ENCODE results near the gene MAP1LC3A. TPM values are rescaled to one million over a fixed set of nuclear protein-coding genes. Genes with fewer than 3 reads are reported as not detected.

MAP1LC3A gene
- total and polyA plus RNA-seq, 2 donors (not counting 3 experiments of a cell fraction or from before 2014, with no cell fraction given): 32.1 to 39.8 TPM

- intact Hi-C loops (cut with micrococcal nuclease) (no loop called here), dilution Hi-C loops (cut with MboI; ENCODE audit: extremely low pct_ligation_motif_present, low sequenced_read_pairs) (no loop called here)
- peak; percentile 32 for DNase-seq (ENCODE audit: low read depth, low spot score)
- Histone ChIP-seq H3K4me3 (replicated peaks in 1 of 3; ENCODE audit: insufficient read depth in 1 of 3, low read depth in 1 of 3, low read length in 3 of 3) (no peak overlapping the region), H3K9me3 (replicated peaks; ENCODE audit: control insufficient read depth, insufficient read depth, low read length) (no peaks in the 10 kb centered on the region), H2AFZ (ENCODE audit: low read depth, low read length) (no peak overlapping the region), H3K79me2 (ENCODE audit: control insufficient read depth, insufficient read depth, low read length) (peaks cover 2% of the 10 kb centered on the region), H3K27me3 (ENCODE audit: control insufficient read depth in 2 of 2, insufficient read depth in 2 of 2, low read length in 2 of 2) (no peaks in the 10 kb centered on the region), H3K36me3 (ENCODE audit: control insufficient read depth in 2 of 2, extremely low read depth in 1 of 2, insufficient read depth in 2 of 2, low read length in 2 of 2) (peaks cover 15 to 49% of the 10 kb centered on the region in 2 experiments), H3K4me1 (ENCODE audit: control insufficient read depth, extremely low read depth, insufficient read depth, low read length) (no peaks in the 10 kb centered on the region), H3K9me1 (replicated peaks; ENCODE audit: control insufficient read depth, extremely low read depth, insufficient read depth, low read length) (no peaks in the 10 kb centered on the region), H3K9ac (replicated peaks; ENCODE audit: extremely low read depth, insufficient read depth, low read length) (no peak overlapping the region), H3K27ac (ENCODE audit: insufficient read depth, low read depth, low read length) (no peak overlapping the region), H4K20me1 (replicated peaks; ENCODE audit: control insufficient read depth, extremely low read depth, insufficient read depth, low read length) (no peaks in the 10 kb centered on the region), H3K4me2 (ENCODE audit: insufficient read depth, low read length) (no peak overlapping the region)
- ChIA-PET CTCF (interaction anchor here (0.5 to 5.6 kb wide), 14 partner anchors 20 to 346 kb away, joined by 3 to 53 read pairs (median 4); partner anchors contain the start of genes DYNLRB1 and MAP1LC3A), POLR2A (interaction anchor here (0.7 kb wide), 1 partner anchor 21 kb away, joined by 3 read pairs; the partner anchor contains the start of gene DYNLRB1)
- no peak for FAIRE-seq
- no TSS peak for BruUV-seq (replicated peaks)
- TF ChIP-seq GATA2 (IDR thresholded peaks at IDR 0.05; ENCODE audit: insufficient read depth, insufficient read length, low read depth, low read length) (no peak), JUN (IDR thresholded peaks at IDR 0.05; ENCODE audit: borderline replicate concordance, insufficient read depth, insufficient read length, low read depth) (no peak), CTCF (IDR thresholded peaks at IDR 0.05; ENCODE audit: extremely low read depth in 1 of 2, insufficient read depth in 1 of 2, low read depth in 1 of 2, low read length in 2 of 2) (peak; percentile 43 to 57)
Observed at GRCh38 chr20:34536798-34537394, 21.6 kb upstream of the MAP1LC3A start.

- ChIA-PET POLR2A (no interaction called here), CTCF (interaction anchor here (0.5 to 5.6 kb wide), 17 partner anchors 10 to 347 kb away, joined by 3 to 53 read pairs (median 4); partner anchors contain the start of genes DYNLRB1 and MAP1LC3A)
- Histone ChIP-seq H3K36me3 (ENCODE audit: control insufficient read depth in 2 of 2, extremely low read depth in 1 of 2, insufficient read depth in 2 of 2, low read length in 2 of 2) (peaks cover 15 to 47% of the 10 kb centered on the region in 2 experiments), H3K27me3 (ENCODE audit: control insufficient read depth in 2 of 2, insufficient read depth in 2 of 2, low read length in 2 of 2) (no peaks in the 10 kb centered on the region), H4K20me1 (replicated peaks; ENCODE audit: control insufficient read depth, extremely low read depth, insufficient read depth, low read length) (no peaks in the 10 kb centered on the region), H2AFZ (ENCODE audit: low read depth, low read length) (no peak overlapping the region), H3K4me2 (ENCODE audit: insufficient read depth, low read length) (no peak overlapping the region), H3K79me2 (ENCODE audit: control insufficient read depth, insufficient read depth, low read length) (peaks cover 2% of the 10 kb centered on the region), H3K27ac (ENCODE audit: insufficient read depth, low read depth, low read length) (no peak overlapping the region), H3K4me3 (replicated peaks in 1 of 3; ENCODE audit: insufficient read depth in 1 of 3, low read depth in 1 of 3, low read length in 3 of 3) (no peak overlapping the region), H3K4me1 (ENCODE audit: control insufficient read depth, extremely low read depth, insufficient read depth, low read length) (no peaks in the 10 kb centered on the region), H3K9me1 (replicated peaks; ENCODE audit: control insufficient read depth, extremely low read depth, insufficient read depth, low read length) (no peaks in the 10 kb centered on the region), H3K9me3 (replicated peaks; ENCODE audit: control insufficient read depth, insufficient read depth, low read length) (no peaks in the 10 kb centered on the region), H3K9ac (replicated peaks; ENCODE audit: extremely low read depth, insufficient read depth, low read length) (no peak overlapping the region)
- intact Hi-C loops (cut with micrococcal nuclease) (loop anchor here (1.0 kb wide), 2 partner anchors 171 to 231 kb away; no protein-coding TSS in a partner anchor), dilution Hi-C loops (cut with MboI; ENCODE audit: extremely low pct_ligation_motif_present, low sequenced_read_pairs) (no loop called here)
- BruUV-seq (replicated peaks): no TSS peak
- DNase-seq (ENCODE audit: low read depth, low spot score) (no peak), FAIRE-seq (no peak)
- TF ChIP-seq FOS (IDR thresholded peaks at IDR 0.05; ENCODE audit: borderline replicate concordance, insufficient read depth, low read length) (no peak), MAX (IDR thresholded peaks at IDR 0.05; ENCODE audit: insufficient read depth, insufficient read length) (no peak), POLR2AphosphoS5 (IDR thresholded peaks at IDR 0.05; ENCODE audit: insufficient read depth, low read depth, low read length) (no peak), EZH2 (IDR thresholded peaks at IDR 0.05; ENCODE audit: borderline replicate concordance, low read depth, low read length, severe bottlenecking) (no peak), CTCF (IDR thresholded peaks at IDR 0.05; ENCODE audit: extremely low read depth in 1 of 2, insufficient read depth in 1 of 2, low read depth in 1 of 2, low read length in 2 of 2) (no peak), POLR2A (IDR thresholded peaks at IDR 0.05; ENCODE audit: low read depth, low read length) (no peak), JUN (IDR thresholded peaks at IDR 0.05; ENCODE audit: borderline replicate concordance, insufficient read depth, insufficient read length, low read depth) (no peak), MYC (IDR thresholded peaks at IDR 0.05; ENCODE audit: low read depth, low read length) (no peak), GATA2 (IDR thresholded peaks at IDR 0.05; ENCODE audit: insufficient read depth, insufficient read length, low read depth, low read length) (no peak)
Observed at GRCh38 chr20:34537651-34538050, 20.9 kb upstream of the MAP1LC3A start.

Data from endothelial cell of umbilical vein (primary cell).